ENCODE results near the gene MDM4.
A peak's percentile ranks its signal among the peaks of the same experiment; 100 is the strongest.
"Not testable (repeated sequence)": the region's sequence is repeated elsewhere in the genome, so short reads cannot be mapped to it uniquely, and the experiment has no call there.

Gene MDM4

DNA sequence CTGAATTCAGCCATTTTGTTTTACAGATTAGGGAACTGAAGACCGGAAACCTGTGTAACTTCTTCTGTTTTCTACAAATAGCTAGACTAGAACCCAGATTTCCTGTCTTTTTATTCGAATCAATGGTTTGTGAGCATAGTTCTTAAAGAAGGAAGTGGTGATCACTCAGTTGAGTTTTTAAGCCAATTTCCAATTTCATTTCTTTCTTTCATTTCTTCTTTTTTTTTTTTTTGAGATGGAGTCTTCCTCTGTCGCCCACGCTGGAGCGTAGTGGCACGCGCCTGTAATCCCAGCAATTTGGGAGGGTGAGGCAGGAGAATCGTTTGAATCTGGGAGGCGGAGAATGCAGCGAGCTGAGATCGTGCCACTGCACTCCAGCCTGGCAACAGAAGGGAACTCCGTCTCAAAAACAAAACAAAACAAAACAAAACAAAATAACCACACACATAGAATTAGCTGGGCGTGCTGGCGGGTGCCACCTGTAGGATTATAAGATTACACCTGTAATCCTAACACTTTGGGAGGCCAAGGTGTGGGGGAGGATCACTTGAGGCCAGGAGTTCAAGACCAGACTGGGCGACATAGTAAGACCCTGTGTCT lies 3.0 kb upstream of the MDM4 start:
- no peak for TF ChIP-seq POLR2A (IDR thresholded peaks at IDR 0.05; ENCODE audit: low read length)
- TF ChIP-seq GATA1 (IDR thresholded peaks at IDR 0.05; ENCODE audit: low read depth, low read length), result no peak
- no peak for DNase-seq

DNA sequence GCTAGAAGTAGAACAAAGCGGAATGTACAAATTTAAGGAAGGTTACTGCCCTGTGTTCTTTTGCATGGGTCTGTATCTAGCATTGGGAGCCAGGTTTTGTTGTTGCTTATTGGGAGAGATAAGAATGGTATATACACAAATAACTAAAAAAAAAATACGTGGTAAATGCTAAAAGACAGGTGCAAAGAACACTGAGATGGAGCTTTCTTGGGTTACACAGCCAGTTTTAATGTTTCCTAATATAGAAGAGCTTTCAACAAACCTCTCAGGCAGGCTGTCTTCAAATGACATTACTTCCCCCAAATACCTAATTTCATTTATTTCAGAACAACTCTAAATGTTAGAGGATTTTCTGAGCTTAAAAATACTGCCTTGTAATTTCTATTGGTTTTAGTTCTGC lies 1.4 kb upstream of the MDM4 start:
- TF ChIP-seq POLR2A (IDR thresholded peaks at IDR 0.05; ENCODE audit: low read length) (no peak), GATA1 (IDR thresholded peaks at IDR 0.05; ENCODE audit: low read depth, low read length) (no peak)
- DNase-seq, result no peak

DNA sequence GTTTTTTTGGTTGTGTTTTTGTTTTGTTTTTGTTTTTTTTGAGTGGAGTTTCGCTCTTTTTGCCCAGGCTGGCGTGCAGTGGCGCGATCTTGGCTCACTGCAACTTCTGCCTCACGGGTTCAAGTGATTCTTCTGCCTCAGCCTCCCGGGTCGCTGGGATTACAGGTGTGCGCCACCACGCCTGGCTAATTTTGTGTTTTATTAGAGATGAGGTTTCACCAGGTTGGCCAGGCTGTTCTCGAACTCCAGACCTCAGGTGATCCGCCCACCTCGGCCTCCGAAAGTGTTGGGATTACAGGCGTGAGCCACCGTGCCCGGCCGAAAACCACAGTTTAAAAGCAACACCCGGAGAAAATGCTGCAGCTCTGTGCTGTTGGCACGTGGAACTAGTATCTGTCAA lies 1.2 kb downstream of the MDM4 start:
- not testable (repeated sequence) for DNase-seq

DNA sequence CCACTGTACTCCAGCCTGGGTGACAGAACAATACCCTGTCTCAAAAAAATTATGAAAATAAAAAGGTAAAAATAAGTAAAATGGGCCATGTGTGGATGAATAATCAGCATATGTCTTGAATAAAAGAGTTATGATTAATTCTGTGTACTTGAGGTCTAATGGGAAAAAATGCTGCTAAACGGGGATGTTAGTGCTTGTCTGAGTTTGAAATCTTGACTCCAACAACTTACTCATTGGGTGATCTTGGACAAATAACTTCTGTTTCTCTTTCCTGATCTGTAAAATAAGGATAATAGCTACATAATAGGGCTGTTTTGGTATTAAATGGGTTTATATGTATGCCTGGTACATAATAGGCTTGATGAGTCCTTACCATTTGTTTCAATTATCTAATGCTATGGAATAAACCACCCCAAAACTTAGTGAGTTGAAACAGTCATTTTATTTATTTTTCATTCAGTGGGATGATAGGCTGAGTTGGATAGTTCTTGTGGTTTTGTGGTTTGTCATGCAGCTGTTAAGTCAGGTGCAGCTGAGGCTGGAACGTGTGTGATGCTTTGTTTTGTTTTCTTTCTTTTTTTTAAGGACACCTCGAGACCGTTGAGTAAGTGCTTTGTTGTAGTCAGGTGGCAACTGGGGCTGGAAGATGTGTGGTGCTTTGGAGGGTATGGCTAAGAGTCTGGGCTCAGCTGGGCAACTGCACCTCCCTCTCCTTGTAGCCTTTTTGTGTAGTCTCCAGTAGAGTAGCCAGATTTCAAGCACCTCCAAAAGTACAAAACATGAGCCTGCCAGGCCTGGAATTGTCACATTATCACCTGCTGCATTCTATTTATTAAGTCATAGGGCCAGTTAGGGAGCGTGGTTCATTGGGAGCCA lies 4.9 kb downstream of the MDM4 start:
- TF ChIP-seq GATA1 (IDR thresholded peaks at IDR 0.05; ENCODE audit: low read depth, low read length), result no peak
- DNase-seq, result peak; percentile 24 to 53

DNA sequence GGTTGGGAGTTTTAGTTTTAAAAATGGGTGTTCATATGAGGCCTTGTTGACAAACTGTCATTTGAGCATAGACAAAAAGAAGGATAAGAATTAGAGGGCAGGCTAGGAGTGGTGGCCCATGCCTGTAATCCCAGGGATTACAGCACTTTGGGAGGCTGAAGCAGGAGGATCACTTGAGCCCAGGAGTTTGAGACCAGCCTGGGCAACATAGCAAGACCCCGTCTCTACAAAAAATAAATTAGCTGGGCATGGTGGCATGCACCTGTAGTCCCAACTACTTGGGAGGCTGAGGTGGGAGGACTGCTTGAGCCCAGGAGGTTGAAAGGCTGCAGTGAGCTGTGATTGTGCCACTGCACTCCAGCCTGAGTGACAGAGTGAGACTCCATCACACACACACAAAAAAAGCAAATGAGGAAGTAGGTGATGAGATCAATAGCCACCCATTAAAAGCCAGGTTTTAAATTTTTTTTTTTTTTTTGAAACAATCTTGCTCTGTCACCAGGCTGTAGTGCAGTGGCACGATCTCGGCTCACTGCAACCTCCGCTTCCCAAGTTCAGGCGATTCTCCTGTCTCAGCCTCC lies 5.8 kb downstream of the MDM4 start:
- DNase-seq, result not testable (repeated sequence)

DNA sequence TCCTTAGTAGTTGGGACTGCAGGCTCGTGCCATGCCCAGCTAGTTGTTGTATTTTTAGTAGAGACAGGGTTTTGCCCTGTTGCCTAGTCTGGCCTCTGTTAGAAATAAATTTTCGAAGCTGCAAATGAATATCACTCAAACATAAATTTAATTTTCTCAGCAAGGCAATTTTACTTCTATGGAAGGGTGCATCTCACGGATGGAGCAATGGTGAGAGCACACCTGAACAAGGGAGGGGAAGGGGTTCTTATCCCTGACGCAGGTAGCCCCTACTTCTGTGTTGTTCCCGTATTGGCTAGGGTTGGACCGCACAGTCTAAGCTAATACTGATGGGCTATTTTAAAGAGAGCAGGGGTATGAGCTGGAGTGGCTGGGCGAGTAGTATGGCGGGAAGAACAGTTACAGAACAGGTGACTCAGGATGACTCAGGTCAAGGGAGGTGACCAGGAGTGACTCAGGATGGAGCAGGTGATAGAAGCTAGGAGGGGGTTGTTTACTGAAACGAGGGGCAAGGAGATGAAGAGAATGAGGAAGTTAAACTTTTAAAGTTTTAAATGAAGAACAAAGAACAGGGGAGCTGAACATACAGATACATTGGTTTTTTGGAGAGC lies 7.5 kb downstream of the MDM4 start:
- TF ChIP-seq GATA1 (IDR thresholded peaks at IDR 0.05; ENCODE audit: low read depth, low read length) (no peak), POLR2A (IDR thresholded peaks at IDR 0.05; ENCODE audit: low read length) (no peak)
- DNase-seq, result peak; percentile 33 to 42

DNA sequence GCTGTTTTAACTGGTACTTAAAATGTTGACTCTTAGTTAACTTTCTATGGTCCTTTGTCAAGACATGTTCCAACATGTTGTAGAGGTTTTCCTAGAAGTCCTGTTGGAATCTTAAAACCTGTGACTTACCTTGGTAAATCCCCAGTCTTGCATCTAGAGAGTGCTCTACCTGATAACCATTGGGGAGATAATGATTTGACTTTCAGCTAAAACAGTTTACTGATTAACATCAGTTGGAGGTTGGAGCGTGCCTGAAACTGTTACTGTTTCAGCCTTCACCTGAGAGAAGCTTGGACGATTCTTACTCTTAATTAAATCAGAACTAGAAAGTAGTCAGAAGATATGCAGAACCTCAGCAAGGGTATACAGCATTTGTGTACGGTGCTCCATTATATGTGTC lies 8.8 kb downstream of the MDM4 start:
- no peak for DNase-seq
- TF ChIP-seq POLR2A (IDR thresholded peaks at IDR 0.05; ENCODE audit: low read length) (no peak), GATA1 (IDR thresholded peaks at IDR 0.05; ENCODE audit: low read depth, low read length) (no peak)

DNA sequence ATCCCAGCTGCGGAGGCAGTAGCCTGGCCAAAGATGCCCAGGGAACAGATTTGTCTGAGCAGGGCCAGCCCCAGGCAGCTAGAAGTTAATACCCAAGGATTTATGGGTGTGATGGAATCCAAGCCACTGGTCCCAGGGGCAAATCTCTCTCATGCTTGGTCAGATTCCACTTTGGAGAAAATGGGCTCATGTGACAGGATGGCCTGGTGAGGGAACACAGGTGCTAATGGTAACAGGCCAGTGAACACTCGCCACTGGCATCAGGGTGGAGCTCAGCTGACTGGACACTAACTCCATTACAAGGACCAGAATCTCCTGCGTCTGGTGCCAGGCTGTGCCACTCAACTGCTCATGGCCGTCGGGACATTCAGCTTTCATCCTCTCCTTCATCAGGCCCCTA lies 12.0 kb downstream of the MDM4 start:
- TF ChIP-seq POLR2A (IDR thresholded peaks at IDR 0.05; ENCODE audit: low read length) (no peak), GATA1 (IDR thresholded peaks at IDR 0.05; ENCODE audit: low read depth, low read length) (no peak)

DNA sequence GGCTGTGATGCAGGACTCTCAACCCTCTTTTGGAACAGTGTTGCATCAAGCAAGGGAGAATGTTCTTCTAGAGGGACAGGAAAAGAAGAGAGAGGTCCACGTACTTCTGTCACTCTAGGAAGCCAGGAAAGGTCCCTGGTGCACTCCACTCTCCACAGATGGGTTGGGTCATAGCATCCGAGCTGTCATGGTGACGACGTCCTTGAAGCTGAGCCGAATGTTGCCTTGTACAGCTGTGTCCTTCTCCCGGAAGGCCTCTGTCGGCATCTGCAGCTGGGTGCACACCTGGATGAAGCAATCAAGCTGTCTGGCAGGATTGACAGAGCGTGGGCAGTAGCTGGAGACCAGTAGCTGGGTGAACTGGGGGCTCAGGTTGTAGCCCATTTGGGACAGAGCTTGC lies 12.5 kb downstream of the MDM4 start:
- no peak for DNase-seq
- no peak for TF ChIP-seq POLR2A (IDR thresholded peaks at IDR 0.05; ENCODE audit: low read length)
- no peak for TF ChIP-seq GATA1 (IDR thresholded peaks at IDR 0.05; ENCODE audit: low read depth, low read length)

More for the DNA sequence above, 12.0 kb downstream of the MDM4 start:
- DNase-seq, result no peak

DNA sequence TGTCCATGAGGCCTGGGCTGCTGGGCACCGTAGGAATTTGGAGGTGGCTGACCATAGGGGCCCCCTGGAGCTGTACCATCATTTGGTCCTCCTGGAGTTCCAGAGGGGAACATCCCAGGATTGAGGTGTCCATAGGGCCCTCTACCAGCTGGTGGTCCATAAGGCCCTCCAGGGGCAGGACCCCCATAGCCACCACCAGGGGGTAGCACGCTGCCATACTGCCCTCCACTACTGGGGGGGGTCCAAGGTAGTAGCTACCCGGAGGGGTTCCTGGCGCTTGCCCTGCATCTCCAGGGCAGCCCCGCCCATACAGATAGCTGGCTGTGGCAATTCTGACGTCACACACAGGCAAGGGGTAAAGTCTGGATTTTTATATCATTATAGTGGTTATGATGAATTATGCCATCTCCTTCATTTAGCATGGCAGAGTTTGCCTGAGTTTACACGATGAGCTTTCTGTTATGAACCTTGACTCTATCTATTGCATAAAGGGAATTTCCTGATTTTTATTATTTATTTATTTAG lies 13.2 kb downstream of the MDM4 start:
- DNase-seq, result peak in 1 of 2 experiments; percentile 28
- TF ChIP-seq GATA1 (IDR thresholded peaks at IDR 0.05; ENCODE audit: low read depth, low read length), result no peak
- TF ChIP-seq POLR2A (IDR thresholded peaks at IDR 0.05; ENCODE audit: low read length), result no peak

DNA sequence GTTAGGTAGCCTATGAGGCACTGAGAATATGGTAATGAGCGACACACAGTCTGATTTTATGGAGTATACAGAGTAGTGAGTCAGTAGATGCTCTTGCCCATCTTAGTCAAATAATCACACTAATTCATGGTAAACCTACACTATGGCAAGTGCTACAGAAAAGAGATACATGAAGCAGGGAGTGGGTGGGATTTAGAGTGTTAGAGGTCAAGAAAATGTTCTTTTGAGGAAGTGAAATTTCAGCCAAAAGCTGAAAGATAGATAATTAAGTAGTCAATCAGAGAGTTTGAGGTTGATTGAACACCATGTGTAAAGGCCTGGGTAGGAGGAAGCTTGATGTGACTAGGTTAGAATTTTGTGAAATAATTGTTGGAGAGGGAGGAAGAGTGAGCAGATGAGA lies 14.7 kb downstream of the MDM4 start:
- DNase-seq, result no peak
- TF ChIP-seq GATA1 (IDR thresholded peaks at IDR 0.05; ENCODE audit: low read depth, low read length) (no peak), POLR2A (IDR thresholded peaks at IDR 0.05; ENCODE audit: low read length) (no peak)

DNA sequence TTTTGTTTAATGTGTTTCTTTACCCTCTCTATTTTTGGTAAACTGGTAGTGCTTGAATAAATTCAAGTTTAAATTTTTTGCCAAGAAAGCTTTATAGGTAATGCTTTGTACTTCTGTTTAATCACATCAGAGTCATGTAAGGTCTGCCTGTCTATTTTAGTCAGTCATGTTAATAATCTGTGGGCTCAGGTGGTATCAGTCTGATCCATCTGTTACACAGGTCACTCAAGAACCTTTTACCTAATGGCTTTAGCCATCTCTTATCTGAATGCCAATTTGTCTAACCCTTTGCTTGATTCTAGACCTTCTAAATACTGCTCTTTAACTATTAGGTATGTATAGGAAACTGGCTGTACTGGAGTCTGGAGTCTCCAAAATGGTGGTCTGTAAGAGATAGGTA lies 16.6 kb downstream of the MDM4 start:
- no peak for TF ChIP-seq GATA1 (IDR thresholded peaks at IDR 0.05; ENCODE audit: low read depth, low read length)
- TF ChIP-seq POLR2A (IDR thresholded peaks at IDR 0.05; ENCODE audit: low read length), result no peak
- no peak for DNase-seq

DNA sequence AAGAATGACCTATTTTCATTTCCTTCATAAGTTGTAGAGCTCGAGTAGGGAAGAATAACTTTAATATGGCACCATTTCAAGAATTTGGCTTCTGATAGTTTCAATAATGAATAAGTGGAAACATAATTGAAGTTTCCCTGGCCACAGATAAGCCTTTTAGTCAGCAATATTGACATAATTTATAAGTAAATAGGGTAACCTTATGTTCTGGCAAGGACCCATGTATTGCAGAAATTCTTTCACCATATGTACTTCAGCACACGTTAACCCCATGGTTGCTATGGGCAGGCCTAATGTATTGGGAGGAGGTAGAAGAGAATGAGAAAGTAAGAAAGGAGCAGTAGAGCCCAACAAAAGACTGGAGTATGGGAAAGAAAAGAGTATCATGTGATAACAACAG lies 25.4 kb downstream of the MDM4 start:
- no peak for DNase-seq
- no peak for TF ChIP-seq POLR2A (IDR thresholded peaks at IDR 0.05; ENCODE audit: low read length)
- TF ChIP-seq GATA1 (IDR thresholded peaks at IDR 0.05; ENCODE audit: low read depth, low read length), result no peak

DNA sequence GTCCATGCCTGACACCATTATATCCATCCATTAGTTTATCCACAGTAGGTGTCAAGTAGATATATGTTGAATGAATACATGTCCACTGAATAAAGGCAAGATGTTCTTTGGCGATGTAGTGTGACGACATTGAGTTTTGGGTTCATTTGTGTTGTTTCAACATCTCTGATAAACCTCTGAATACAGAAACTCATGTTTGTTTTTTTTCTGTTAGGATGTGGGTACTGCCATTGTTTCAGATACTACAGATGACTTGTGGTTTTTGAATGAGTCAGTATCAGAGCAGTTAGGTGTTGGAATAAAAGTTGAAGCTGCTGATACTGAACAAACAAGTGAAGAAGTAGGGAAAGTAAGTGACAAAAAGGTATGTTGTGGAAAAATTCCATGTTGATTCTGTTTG lies 28.1 kb downstream of the MDM4 start:
- no peak for DNase-seq
- TF ChIP-seq POLR2A (IDR thresholded peaks at IDR 0.05; ENCODE audit: low read length) (no peak), GATA1 (IDR thresholded peaks at IDR 0.05; ENCODE audit: low read depth, low read length) (no peak)
